Gastrocnemius medialis (tissue), 4 donors: Measurements from ENCODE around the gene CNOT4. TPM values are rescaled to one million over a fixed set of nuclear protein-coding genes. Genes with fewer than 3 reads are reported as not detected.

Source experiments
- ATAC-seq, 2 donors: fragments of 150-250 bp; one replicate each; pipeline ENCODE4 v1.9.1; 2016
- DNase-seq, 2 donors: peaks; one replicate each; pipeline ENCODE4 v3.0.0-alpha.2; 2019
- H3K27ac ChIP-seq, 4 donors: fragments of 200-600 bp; sonication (generic); 1 replicate in 1 of 4; 2 replicates in 3 of 4; pipeline ENCODE4 v1.5.1; 2016 to 2018; ENCODE audit warnings: mild to moderate bottlenecking in 2 of 4, moderate library complexity in 1 of 4
- H3K27me3 ChIP-seq, 3 donors: fragments of 200-600 bp; sonication (generic) in 2 of 3; 1 replicate in 1 of 3; 2 replicates in 2 of 3; pipeline versions ENCODE4 v1.5.1 to v1.6.0; 2016 to 2019; ENCODE audit warnings: mild to moderate bottlenecking in 1 of 3, moderate library complexity in 1 of 3
- H3K36me3 ChIP-seq, 2 donors: fragments of 200-600 bp; sonication (generic) in 1 of 2; one replicate each; pipeline ENCODE4 v1.5.1; 2017 to 2018
- H3K4me1 ChIP-seq, 2 donors: fragments of 200-600 bp; sonication (generic) in 1 of 2; one replicate each; pipeline ENCODE4 v1.5.1; 2016 to 2017; ENCODE audit warnings: mild to moderate bottlenecking in 2 of 2
- H3K4me3 ChIP-seq, 4 donors: fragments of 200-600 bp; sonication (generic) in 3 of 4; 1 replicate in 1 of 4; 2 replicates in 3 of 4; pipeline ENCODE4 v1.5.1; 2016 to 2019; ENCODE audit warnings: mild to moderate bottlenecking in 2 of 4
- H3K9me3 ChIP-seq, 3 donors: fragments of 200-600 bp; sonication (generic) in 2 of 3; 1 replicate in 1 of 3; 2 replicates in 2 of 3; pipeline ENCODE4 v1.5.1; 2016 to 2019
- POLR2A ChIP-seq, 2 donors: fragments of 450-650 bp; IDR thresholded peaks; one replicate each; pipeline ENCODE4 v1.6.1; 2017; ENCODE audit warnings: antibody characterized with exemption in 2 of 2, mild to moderate bottlenecking in 2 of 2, moderate library complexity in 2 of 2
- in situ Hi-C, 4 donors: fragments of 200-750 bp; cut with MboI; loops; one replicate each; pipeline versions ENCODE4 v1.15.0 to v1.8.0; 2017; ENCODE audit warnings: low sequenced_read_pairs in 4 of 4
- intact Hi-C: fragments of 100-400 bp; cut with DNase I; formaldehyde crosslinking; loops from one replicate; pipeline ENCODE4 v1.15.1; 2023; ENCODE audit warnings: low total_unique reads
- total RNA-seq, 4 donors: library from RNA; depleted of rRNA; stranded (reverse); fragments of >200 nt; gene quantifications; one replicate each; pipeline versions ENCODE4 v1.1.0 to v1.2.3, GENCODE V29; 2016
- TF ChIP-seq, protein P1 (sequence below), 5 experiments: fragments of 450-650 bp in 3 of 5; fragments of 200-600 bp in 2 of 5; sonication (generic) in 2 of 5; IDR thresholded peaks in 4 of 5; conservative IDR thresholded peaks in 1 of 5; 1 replicate in 4 of 5; 2 replicates in 1 of 5; pipeline ENCODE4 v1.5.1; 2016 to 2019; ENCODE audit warnings: antibody characterized with exemption in 5 of 5, mild to moderate bottlenecking in 3 of 5, moderate library complexity in 3 of 5

The CNOT4 gene
- total RNA-seq, 4 donors from 2014 or later, result 25.5 to 38.1 (median 30.7) TPM

DNA sequence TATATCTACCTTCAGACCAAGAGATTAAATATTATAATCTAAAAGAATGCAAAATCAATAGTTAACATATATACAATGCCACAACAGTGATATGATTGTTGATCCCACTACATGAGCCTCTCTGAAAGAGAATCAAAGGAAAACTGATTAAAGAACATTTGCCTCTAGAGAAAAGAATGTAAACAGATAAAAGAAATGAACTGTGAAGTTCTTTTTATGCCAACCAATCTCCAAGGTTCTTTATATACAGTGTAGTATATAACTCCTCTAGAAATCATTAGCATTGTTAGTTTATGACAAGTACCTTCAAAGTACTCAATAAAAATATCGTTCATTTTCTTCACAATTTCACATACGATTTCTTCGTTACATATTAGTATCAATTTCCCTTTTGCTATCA is 20.1 kb downstream of the CNOT4 start:
- in situ Hi-C loops, result no loop called here
- TF ChIP-seq, protein P1, sequence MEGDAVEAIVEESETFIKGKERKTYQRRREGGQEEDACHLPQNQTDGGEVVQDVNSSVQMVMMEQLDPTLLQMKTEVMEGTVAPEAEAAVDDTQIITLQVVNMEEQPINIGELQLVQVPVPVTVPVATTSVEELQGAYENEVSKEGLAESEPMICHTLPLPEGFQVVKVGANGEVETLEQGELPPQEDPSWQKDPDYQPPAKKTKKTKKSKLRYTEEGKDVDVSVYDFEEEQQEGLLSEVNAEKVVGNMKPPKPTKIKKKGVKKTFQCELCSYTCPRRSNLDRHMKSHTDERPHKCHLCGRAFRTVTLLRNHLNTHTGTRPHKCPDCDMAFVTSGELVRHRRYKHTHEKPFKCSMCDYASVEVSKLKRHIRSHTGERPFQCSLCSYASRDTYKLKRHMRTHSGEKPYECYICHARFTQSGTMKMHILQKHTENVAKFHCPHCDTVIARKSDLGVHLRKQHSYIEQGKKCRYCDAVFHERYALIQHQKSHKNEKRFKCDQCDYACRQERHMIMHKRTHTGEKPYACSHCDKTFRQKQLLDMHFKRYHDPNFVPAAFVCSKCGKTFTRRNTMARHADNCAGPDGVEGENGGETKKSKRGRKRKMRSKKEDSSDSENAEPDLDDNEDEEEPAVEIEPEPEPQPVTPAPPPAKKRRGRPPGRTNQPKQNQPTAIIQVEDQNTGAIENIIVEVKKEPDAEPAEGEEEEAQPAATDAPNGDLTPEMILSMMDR (IDR thresholded peaks at IDR 0.05 in 4 of 5, conservative IDR thresholded peaks at IDR 0.05 in 1 of 5), result no peak
- TF ChIP-seq POLR2A (IDR thresholded peaks at IDR 0.05), result no peak

DNA sequence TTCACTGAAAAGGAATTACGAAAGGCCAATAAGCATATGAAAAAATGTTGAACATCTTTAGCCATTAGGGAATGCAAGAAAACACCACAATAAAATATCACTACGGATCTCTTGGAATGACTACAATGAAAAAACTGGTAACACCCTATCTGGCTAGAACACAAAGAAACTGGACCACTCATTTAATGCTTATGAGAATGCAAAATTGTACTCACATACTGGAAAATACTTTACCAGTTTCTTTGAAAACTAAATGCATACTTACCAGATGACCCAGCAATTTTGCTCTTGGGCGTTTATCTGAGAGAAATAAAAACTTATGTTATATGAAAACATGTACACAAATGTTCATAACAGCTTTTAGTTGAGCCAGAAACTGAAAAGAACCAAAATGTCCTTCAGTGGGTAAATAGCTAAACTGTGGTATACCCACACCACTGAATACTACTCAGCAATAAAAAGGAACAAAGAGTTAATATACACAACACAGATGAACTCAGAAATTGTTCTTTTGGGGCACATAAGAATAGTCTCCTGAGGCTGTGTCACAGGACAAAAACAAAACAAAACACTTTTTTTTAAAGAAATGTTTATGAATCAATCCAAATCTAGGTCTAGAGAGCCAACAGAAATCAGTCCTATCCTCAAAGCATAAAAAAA is 23.5 kb downstream of the CNOT4 start:
- H3K36me3 ChIP-seq, result no peaks in the 10 kb centered on the region
- H3K4me3 ChIP-seq, result no peak overlapping the region
- H3K4me1 ChIP-seq, result peaks cover 20 to 25% of the 10 kb centered on the region in 2 donors
- intact Hi-C loops (no loop called here), in situ Hi-C loops (no loop called here)
- no peaks in the 10 kb centered on the region for H3K9me3 ChIP-seq
- no peak for TF ChIP-seq POLR2A (IDR thresholded peaks at IDR 0.05)
- TF ChIP-seq, protein P1 (IDR thresholded peaks at IDR 0.05 in 4 of 5, conservative IDR thresholded peaks at IDR 0.05 in 1 of 5), result no peak
- DNase-seq (no peak), ATAC-seq (no peak)
- no peaks in the 10 kb centered on the region for H3K27me3 ChIP-seq
- H3K27ac ChIP-seq, result no peak overlapping the region

More for the DNA sequence above, 20.1 kb downstream of the CNOT4 start:
- ATAC-seq, result no peak
- H3K36me3 ChIP-seq, result no peaks in the 10 kb centered on the region
- H3K9me3 ChIP-seq, result no peaks in the 10 kb centered on the region
- intact Hi-C loops, result no loop called here
- H3K4me1 ChIP-seq, result peaks cover 25 to 29% of the 10 kb centered on the region in 2 donors
- H3K27ac ChIP-seq, result no peak overlapping the region
- no peak for DNase-seq
- no peak overlapping the region for H3K4me3 ChIP-seq
- H3K27me3 ChIP-seq, result no peaks in the 10 kb centered on the region

DNA sequence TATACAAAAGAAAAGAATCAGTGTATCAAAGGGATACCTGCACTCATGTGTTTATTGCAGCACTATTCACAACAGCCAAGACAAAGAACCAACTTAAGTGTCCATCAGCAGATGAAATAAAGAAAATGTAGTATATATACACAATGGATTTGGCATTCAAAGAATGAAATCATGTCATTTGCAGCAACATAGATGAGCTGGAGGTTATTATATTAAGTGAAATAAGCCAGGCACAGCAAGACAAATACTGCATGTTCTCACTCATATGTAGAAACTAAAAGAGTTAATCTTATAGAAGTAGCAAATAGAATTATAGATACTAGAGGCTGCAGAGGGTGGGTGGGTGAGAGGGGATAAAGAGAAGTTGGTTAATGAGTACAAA is 28.3 kb downstream of the CNOT4 start:
- no peaks in the 10 kb centered on the region for H3K9me3 ChIP-seq
- TF ChIP-seq, protein P1 (IDR thresholded peaks at IDR 0.05 in 4 of 5, conservative IDR thresholded peaks at IDR 0.05 in 1 of 5), result no peak
- TF ChIP-seq POLR2A (IDR thresholded peaks at IDR 0.05), result no peak
- no peak overlapping the region for H3K27ac ChIP-seq
- H3K4me3 ChIP-seq, result no peak overlapping the region
- H3K4me1 ChIP-seq, result peaks cover 18 to 28% of the 10 kb centered on the region in 2 donors
- H3K36me3 ChIP-seq, result no peaks in the 10 kb centered on the region
- ATAC-seq, result no peak
- in situ Hi-C loops (no loop called here), intact Hi-C loops (no loop called here)
- no peak for DNase-seq
- no peaks in the 10 kb centered on the region for H3K27me3 ChIP-seq

DNA sequence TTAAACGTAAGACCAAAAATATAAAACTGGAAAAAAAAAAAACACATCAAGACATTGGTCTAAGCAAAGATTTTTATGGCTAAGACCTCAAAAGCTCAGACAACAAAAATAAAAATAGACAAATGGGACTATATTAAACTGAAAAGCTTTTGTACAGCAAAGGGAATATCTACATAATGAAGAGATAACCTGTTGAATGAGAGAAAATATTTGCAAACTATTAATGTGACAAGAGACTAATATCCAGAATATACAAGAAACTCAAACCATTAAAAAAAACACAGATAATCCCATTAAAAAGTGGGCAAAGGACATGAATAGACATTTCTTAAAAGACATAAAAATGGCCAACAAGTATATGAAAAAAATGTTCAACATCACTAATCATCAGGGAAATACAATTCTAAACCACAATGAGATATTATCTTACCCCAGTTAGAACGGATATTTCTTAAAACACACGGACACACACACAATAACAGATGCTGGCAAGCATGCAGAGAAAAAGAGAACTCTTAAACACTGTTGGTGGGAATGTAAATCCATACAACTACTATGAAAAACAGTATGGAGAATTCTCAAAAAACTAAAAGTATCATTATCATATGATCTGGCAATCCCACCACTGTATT is 28.8 kb downstream of the CNOT4 start:
- no peak for ATAC-seq

More for the DNA sequence above, 28.8 kb downstream of the CNOT4 start:
- Histone ChIP-seq H3K27ac (no peak overlapping the region), H3K9me3 (no peaks in the 10 kb centered on the region), H3K4me3 (no peak overlapping the region), H3K27me3 (no peaks in the 10 kb centered on the region), H3K4me1 (peaks cover 13 to 23% of the 10 kb centered on the region in 2 donors), H3K36me3 (no peaks in the 10 kb centered on the region)
- intact Hi-C loops (no loop called here), in situ Hi-C loops (no loop called here)
- TF ChIP-seq POLR2A (IDR thresholded peaks at IDR 0.05), result no peak
- TF ChIP-seq, protein P1 (IDR thresholded peaks at IDR 0.05 in 4 of 5, conservative IDR thresholded peaks at IDR 0.05 in 1 of 5), result no peak
- DNase-seq, result no peak
